OCI-LY7 (cell line): Measurements from ENCODE around the gene NACA2. TPM values are rescaled to one million over a fixed set of nuclear protein-coding genes. Genes with fewer than 3 reads are reported as not detected.
"Not testable (repeated sequence)": the region's sequence is repeated elsewhere in the genome, so short reads cannot be mapped to it uniquely, and the experiment has no call there.

ENCODE experiments used
- BruUV-seq: library from RNA; stranded (reverse); fragments of 400-500 nt; replicated peaks from 2 replicates; lab custom pipeline; 2021; lab: Mats Ljungman, UMichigan
- CTCF ChIA-PET: fragments of 300-600 bp; sonication (Branson Sonifier 250); formaldehyde crosslinking; loops from one replicate; lab custom pipeline; 2022; ENCODE audit warnings: antibody characterized with exemption; ENCODE audit not compliant: unreplicated experiment; lab: Charles Lee
- POLR2A ChIA-PET: fragments of 300-600 bp; sonication (Branson Sonifier 250); formaldehyde crosslinking; loops from one replicate; lab custom pipeline; 2022; ENCODE audit warnings: antibody characterized with exemption; lab: Charles Lee
- DNase-seq: peaks from one replicate; pipeline ENCODE4 v3.0.0-alpha.2; 2015; ENCODE audit warnings: low spot score
- H2AFZ ChIP-seq: fragments of 200-600 bp; sonication (generic), shearing (Covaris generic); 2 replicates; pipeline ENCODE4 v1.6.1; 2014; ENCODE audit warnings: mild to moderate bottlenecking, antibody characterized with exemption, low read length, moderate library complexity
- H3K27ac ChIP-seq: fragments of 200-600 bp; sonication (generic); 2 replicates; pipeline ENCODE4 v1.5.1; 2014; ENCODE audit warnings: mixed run types, low read depth, mild to moderate bottlenecking, moderate library complexity, low read length, inconsistent platforms; ENCODE audit not compliant: poor library complexity, severe bottlenecking
- H3K36me3 ChIP-seq: fragments of 200-600 bp; sonication (generic); 2 replicates; pipeline ENCODE4 v1.6.1; 2014; ENCODE audit warnings: mild to moderate bottlenecking, antibody characterized with exemption, low read length, moderate library complexity, mixed read lengths; ENCODE audit not compliant: insufficient read depth
- H3K4me1 ChIP-seq: fragments of 200-600 bp; sonication (generic); 2 replicates; pipeline ENCODE4 v1.5.1; 2014; ENCODE audit warnings: mild to moderate bottlenecking, low read length; ENCODE audit not compliant: insufficient read depth, poor library complexity, severe bottlenecking
- H3K4me2 ChIP-seq: fragments of 200-600 bp; sonication (generic); 2 replicates; pipeline ENCODE4 v1.6.1; 2014; ENCODE audit warnings: mild to moderate bottlenecking, low read length
- H3K4me3 ChIP-seq: fragments of 200-600 bp; sonication (generic); 2 replicates; pipeline ENCODE4 v1.5.1; 2014; ENCODE audit warnings: mild to moderate bottlenecking, low read depth, low read length; ENCODE audit not compliant: poor library complexity, severe bottlenecking
- H3K79me2 ChIP-seq: fragments of 200-600 bp; sonication (generic); 2 replicates; pipeline ENCODE4 v1.6.1; 2016; ENCODE audit warnings: low read depth, mild to moderate bottlenecking, low read length, moderate library complexity, mixed read lengths; ENCODE audit not compliant: insufficient read depth
- H3K9me2 ChIP-seq: fragments of 200-600 bp; sonication (generic); 2 replicates; pipeline ENCODE4 v1.6.1; 2016; ENCODE audit warnings: mild to moderate bottlenecking, low read length, mixed read lengths; ENCODE audit not compliant: insufficient read depth
- H3K9me3 ChIP-seq: fragments of 200-600 bp; sonication (generic); 2 replicates; pipeline ENCODE4 v1.6.1; 2014; ENCODE audit warnings: mild to moderate bottlenecking, mixed run types, low read length, mixed read lengths
- H4K20me1 ChIP-seq: fragments of 200-600 bp; sonication (generic); 2 replicates; pipeline ENCODE4 v1.6.1; 2014; ENCODE audit warnings: mild to moderate bottlenecking, antibody characterized with exemption, low read length, moderate library complexity, mixed read lengths; ENCODE audit not compliant: insufficient read depth
- CTCF ChIP-seq: fragments of 200-600 bp; sonication (generic); conservative IDR thresholded peaks from 2 replicates; pipeline ENCODE4 v1.5.1; 2014; ENCODE audit warnings: mild to moderate bottlenecking, antibody characterized with exemption, low read length, moderate library complexity, mixed read lengths
- EZH2phosphoT487 ChIP-seq: fragments of 200-600 bp; sonication (generic); IDR thresholded peaks from 2 replicates; pipeline ENCODE4 v1.6.1; 2018; ENCODE audit warnings: low read depth, borderline replicate concordance, mild to moderate bottlenecking, mixed run types, antibody characterized with exemption, low read length, moderate library complexity, mixed read lengths
- intact Hi-C: fragments of 100-400 bp; cut with micrococcal nuclease; formaldehyde crosslinking; loops from one replicate; pipeline ENCODE4 v1.10.0; 2022; ENCODE audit not compliant: unreplicated experiment
- total RNA-seq, 2 experiments: library from RNA; depleted of rRNA in 1 of 2; stranded (reverse); fragments of >200 nt in 1 of 2; shearing (Covaris generic) in 1 of 2; gene quantifications; 2 replicates each; pipeline ENCODE4 v1.2.3, GENCODE V29; 2014 to 2022

NACA2 gene
- total RNA-seq, 2 experiments from 2014 or later = not detected

- H4K20me1 ChIP-seq = no peaks in the 10 kb centered on the region
- TF ChIP-seq CTCF (no peak), EZH2phosphoT487 (no peak)
Observed at GRCh38 chr17:61555127-61555566, 35.9 kb downstream of the NACA2 start.

GRCh38 chr17:61554209-61554608 lies 36.8 kb downstream of the NACA2 start:
- no peaks in the 10 kb centered on the region for H3K9me3 ChIP-seq
- TF ChIP-seq EZH2phosphoT487 (no peak), CTCF (no peak)
- peak overlapping the region; percentile 88 for H3K27ac ChIP-seq
- H3K36me3 ChIP-seq = no peaks in the 10 kb centered on the region
- no peaks in the 10 kb centered on the region for H3K79me2 ChIP-seq
- ChIA-PET CTCF (interaction anchor here (0.6 kb wide), 1 partner anchor 351 kb away, joined by 3 read pairs; no protein-coding TSS in a partner anchor), POLR2A (interaction anchor here (1.0 to 2.1 kb wide), 4 partner anchors 13 to 29 kb away, joined by 3 to 6 read pairs (median 6); no protein-coding TSS in a partner anchor)
- H2AFZ ChIP-seq = peak overlapping the region; percentile 98
- no peaks in the 10 kb centered on the region for H3K9me2 ChIP-seq
- no peaks in the 10 kb centered on the region for H4K20me1 ChIP-seq
- intact Hi-C loops = no loop called here
- no TSS peak for BruUV-seq
- peak overlapping the region; percentile 86 for H3K4me2 ChIP-seq
- H3K4me3 ChIP-seq = no peak overlapping the region
- no peak for DNase-seq
- H3K4me1 ChIP-seq = peaks cover 61% of the 10 kb centered on the region

More at GRCh38 chr17:61555127-61555566, 35.9 kb downstream of the NACA2 start:
- Histone ChIP-seq H3K4me2 (peak overlapping the region; percentile 86), H3K79me2 (no peaks in the 10 kb centered on the region), H2AFZ (peak overlapping the region; percentile 98; the same call in 1 of the 2 replicates), H3K4me1 (peaks cover 61% of the 10 kb centered on the region), H3K4me3 (peak overlapping the region; percentile 54), H3K9me2 (no peaks in the 10 kb centered on the region), H3K9me3 (no peaks in the 10 kb centered on the region), H3K27ac (peak overlapping the region; percentile 88), H3K36me3 (no peaks in the 10 kb centered on the region)
- no TSS peak for BruUV-seq
- DNase-seq = peak; percentile 73
- intact Hi-C loops = no loop called here
- CTCF ChIA-PET = interaction anchor here (0.6 kb wide), 1 partner anchor 352 kb away, joined by 3 read pairs; no protein-coding TSS in a partner anchor
- POLR2A ChIA-PET = interaction anchor here (0.8 to 2.0 kb wide), 3 partner anchors 12 to 30 kb away, joined by 3 to 6 read pairs (median 5); no protein-coding TSS in a partner anchor

GRCh38 chr17:61552560-61552959 lies 38.5 kb downstream of the NACA2 start:
- POLR2A ChIA-PET = interaction anchor here (2.1 kb wide), 1 partner anchor 14 kb away, joined by 6 read pairs; no protein-coding TSS in a partner anchor
- CTCF ChIA-PET, H3K9me3 ChIP-seq, H4K20me1 ChIP-seq, H3K36me3 ChIP-seq, intact Hi-C loops, H3K27ac ChIP-seq, DNase-seq, H3K4me3 ChIP-seq, H2AFZ ChIP-seq, BruUV-seq, H3K9me2 ChIP-seq, H3K4me2 ChIP-seq, H3K79me2 ChIP-seq: not testable (repeated sequence)
- H3K4me1 ChIP-seq = peaks cover 55% of the 10 kb centered on the region
